Glutamatergic neuron (in vitro differentiated cells): ENCODE measurements around the gene FHL2. TPM values are rescaled to one million over a fixed set of nuclear protein-coding genes. Genes with fewer than 3 reads are reported as not detected.
"Not testable (repeated sequence)": the region's sequence is repeated elsewhere in the genome, so short reads cannot be mapped to it uniquely, and the experiment has no call there.

Experiments used
- DNase-seq: peaks from one replicate; pipeline ENCODE4 v3.0.0; 2022
- H3K27ac Mint-ChIP-seq: one replicate; pipeline ENCODE4 v1.8.0; 2020; ENCODE audit warnings: mild to moderate bottlenecking, mixed read lengths, inconsistent platforms; ENCODE audit not compliant: unreplicated experiment
- H3K27me3 Mint-ChIP-seq: one replicate; pipeline ENCODE4 v1.8.0; 2020; ENCODE audit warnings: mild to moderate bottlenecking, moderate library complexity, mixed read lengths, inconsistent platforms; ENCODE audit not compliant: unreplicated experiment
- H3K36me3 Mint-ChIP-seq: one replicate; pipeline ENCODE4 v1.8.0; 2020; ENCODE audit warnings: mild to moderate bottlenecking, mixed read lengths, inconsistent platforms; ENCODE audit not compliant: unreplicated experiment
- H3K4me1 Mint-ChIP-seq: one replicate; pipeline ENCODE4 v1.8.0; 2020; ENCODE audit warnings: mild to moderate bottlenecking, low read depth, mixed read lengths, inconsistent platforms; ENCODE audit not compliant: unreplicated experiment
- H3K4me3 Mint-ChIP-seq: one replicate; pipeline ENCODE4 v1.8.0; 2020; ENCODE audit warnings: mild to moderate bottlenecking, mixed read lengths, inconsistent platforms; ENCODE audit not compliant: unreplicated experiment
- H3K9me3 Mint-ChIP-seq: one replicate; pipeline ENCODE4 v1.8.0; 2020; ENCODE audit warnings: mild to moderate bottlenecking, moderate library complexity, mixed read lengths, inconsistent platforms; ENCODE audit not compliant: unreplicated experiment
- total RNA-seq: library from RNA; stranded (reverse); fragmentation: NEBNext Ultra II Directional; extraction: Animal tissue kit (Norgen Biotek cat#: 25700); gene quantifications from one replicate; pipeline ENCODE4 v1.2.1, GENCODE V29; 2021; ENCODE audit not compliant: unreplicated experiment
- TF ChIP-seq, protein P1 (sequence below): fragments of 200-600 bp; sonication (generic); IDR thresholded peaks from one replicate; pipeline ENCODE4 v1.5.0; 2021; ENCODE audit not compliant: partially characterized antibody, unreplicated experiment

The FHL2 gene
- total RNA-seq, 1 donor from 2014 or later = 3.2 TPM

DNA sequence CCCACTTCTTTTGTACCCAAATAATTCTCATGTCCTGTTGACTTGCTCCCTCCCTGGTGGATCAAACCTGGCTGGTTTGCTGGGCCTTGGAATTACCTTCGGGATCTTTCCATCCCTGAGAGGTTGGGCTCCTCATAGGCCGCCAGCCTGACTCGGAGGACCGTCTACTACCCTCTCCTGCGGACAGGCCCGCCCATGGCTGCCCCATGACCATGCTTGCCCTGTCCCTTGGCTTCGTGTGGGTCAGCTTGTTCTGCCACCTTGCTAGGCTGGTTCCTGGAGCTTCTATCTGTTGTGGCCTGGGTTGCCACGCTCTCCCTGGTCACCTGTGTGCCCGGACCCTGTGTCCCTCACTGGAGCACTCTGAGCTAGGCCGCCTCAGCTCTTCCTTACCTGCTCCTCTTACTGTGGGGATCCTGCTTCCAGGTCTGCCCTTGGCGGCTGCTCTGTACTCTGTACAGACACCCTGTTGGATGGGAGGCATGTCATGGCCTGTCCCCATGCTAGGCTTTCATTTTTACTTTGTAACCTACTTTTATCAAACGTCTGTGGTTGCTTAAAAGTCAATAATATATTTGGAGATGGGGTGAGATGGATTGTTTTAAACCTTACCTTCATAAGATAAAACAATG is 29.7 kb upstream of the FHL2 start:
- Mint-ChIP-seq H3K4me3 (no peak overlapping the region), H3K27ac (no peak overlapping the region), H3K36me3 (no peaks in the 10 kb centered on the region), H3K4me1 (no peaks in the 10 kb centered on the region), H3K9me3 (no peaks in the 10 kb centered on the region), H3K27me3 (peaks cover 1% of the 10 kb centered on the region)
- TF ChIP-seq, protein P1, sequence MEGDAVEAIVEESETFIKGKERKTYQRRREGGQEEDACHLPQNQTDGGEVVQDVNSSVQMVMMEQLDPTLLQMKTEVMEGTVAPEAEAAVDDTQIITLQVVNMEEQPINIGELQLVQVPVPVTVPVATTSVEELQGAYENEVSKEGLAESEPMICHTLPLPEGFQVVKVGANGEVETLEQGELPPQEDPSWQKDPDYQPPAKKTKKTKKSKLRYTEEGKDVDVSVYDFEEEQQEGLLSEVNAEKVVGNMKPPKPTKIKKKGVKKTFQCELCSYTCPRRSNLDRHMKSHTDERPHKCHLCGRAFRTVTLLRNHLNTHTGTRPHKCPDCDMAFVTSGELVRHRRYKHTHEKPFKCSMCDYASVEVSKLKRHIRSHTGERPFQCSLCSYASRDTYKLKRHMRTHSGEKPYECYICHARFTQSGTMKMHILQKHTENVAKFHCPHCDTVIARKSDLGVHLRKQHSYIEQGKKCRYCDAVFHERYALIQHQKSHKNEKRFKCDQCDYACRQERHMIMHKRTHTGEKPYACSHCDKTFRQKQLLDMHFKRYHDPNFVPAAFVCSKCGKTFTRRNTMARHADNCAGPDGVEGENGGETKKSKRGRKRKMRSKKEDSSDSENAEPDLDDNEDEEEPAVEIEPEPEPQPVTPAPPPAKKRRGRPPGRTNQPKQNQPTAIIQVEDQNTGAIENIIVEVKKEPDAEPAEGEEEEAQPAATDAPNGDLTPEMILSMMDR = no peak
- DNase-seq = no peak

DNA sequence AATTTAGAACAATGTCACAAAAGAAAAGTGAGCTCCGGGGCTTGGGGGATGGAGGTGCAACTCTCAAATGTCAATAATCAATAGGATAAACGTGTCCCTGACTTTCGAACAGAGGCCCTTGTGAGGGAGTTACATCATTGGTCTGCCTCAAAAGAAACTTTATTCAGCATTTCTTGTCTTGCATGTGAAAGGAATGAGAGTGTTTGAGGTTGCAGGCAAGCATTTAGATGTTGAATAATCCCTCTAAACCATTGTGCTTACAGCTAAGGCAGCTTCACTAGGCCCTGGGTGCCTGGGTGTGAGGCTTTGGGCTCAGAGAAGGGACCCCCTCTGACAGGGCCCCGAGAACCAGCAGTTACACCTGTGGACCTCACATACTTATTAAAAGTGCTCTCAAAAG is 28.6 kb upstream of the FHL2 start:
- H3K9me3 Mint-ChIP-seq = no peaks in the 10 kb centered on the region
- no peak for DNase-seq
- no peaks in the 10 kb centered on the region for H3K27me3 Mint-ChIP-seq
- no peaks in the 10 kb centered on the region for H3K36me3 Mint-ChIP-seq
- H3K4me3 Mint-ChIP-seq = no peak overlapping the region
- TF ChIP-seq, protein P1 = no peak
- no peaks in the 10 kb centered on the region for H3K4me1 Mint-ChIP-seq
- no peak overlapping the region for H3K27ac Mint-ChIP-seq

- no peaks in the 10 kb centered on the region for H3K4me1 Mint-ChIP-seq
- no peaks in the 10 kb centered on the region for H3K9me3 Mint-ChIP-seq
- DNase-seq = no peak
- H3K27ac Mint-ChIP-seq = no peak overlapping the region
- TF ChIP-seq, protein P1 = no peak
- no peaks in the 10 kb centered on the region for H3K36me3 Mint-ChIP-seq
- H3K4me3 Mint-ChIP-seq = no peak overlapping the region
- H3K27me3 Mint-ChIP-seq = no peaks in the 10 kb centered on the region
Observed at GRCh38 chr2:105426626-105427292, 27.9 kb upstream of the FHL2 start.

- H3K4me1 Mint-ChIP-seq = no peaks in the 10 kb centered on the region
- H3K27me3 Mint-ChIP-seq = no peaks in the 10 kb centered on the region
- H3K9me3 Mint-ChIP-seq = no peaks in the 10 kb centered on the region
- H3K4me3 Mint-ChIP-seq = no peak overlapping the region
- TF ChIP-seq, protein P1 = no peak
- H3K27ac Mint-ChIP-seq = no peak overlapping the region
- DNase-seq = no peak
- H3K36me3 Mint-ChIP-seq = no peaks in the 10 kb centered on the region
Observed at GRCh38 chr2:105425936-105426625, 27.2 kb upstream of the FHL2 start.

GRCh38 chr2:105424836-105425235 is 26.0 kb upstream of the FHL2 start:
- not testable (repeated sequence) for H3K9me3 Mint-ChIP-seq, H3K36me3 Mint-ChIP-seq, H3K4me3 Mint-ChIP-seq, H3K27ac Mint-ChIP-seq, H3K4me1 Mint-ChIP-seq, H3K27me3 Mint-ChIP-seq, DNase-seq
